CD14-positive monocyte (primary cell): ENCODE results near the gene DTNBP1. TPM values are rescaled to one million over a fixed set of nuclear protein-coding genes. Genes with fewer than 3 reads are reported as not detected.

Experiments used
- DNase-seq, 3 donors: peaks; one replicate each; pipeline ENCODE4 v3.0.0-alpha.2; 2011 to 2022
- H2AFZ ChIP-seq: 2 replicates; pipeline ENCODE4 v1.6.0; 2012; ENCODE audit warnings: mild to moderate bottlenecking, low read depth, low read length, inconsistent platforms; ENCODE audit not compliant: insufficient read depth, poor library complexity, severe bottlenecking
- H3K27ac ChIP-seq, 2 donors: 1 replicate in 1 of 2; 2 replicates in 1 of 2; pipeline ENCODE4 v1.5.1; 2012 to 2013; ENCODE audit warnings: low read length in 2 of 2, control low read depth in 1 of 2, inconsistent platforms in 1 of 2, low read depth in 1 of 2, mild to moderate bottlenecking in 1 of 2
- H3K27me3 ChIP-seq, 2 donors: one replicate each; pipeline versions ENCODE4 v1.6.0 to v1.6.1; 2011 to 2013; ENCODE audit warnings: low read length in 2 of 2; ENCODE audit not compliant: control insufficient read depth in 2 of 2, insufficient read depth in 2 of 2
- H3K36me3 ChIP-seq, 2 donors: replicated peaks in 1 of 2; 1 replicate in 1 of 2; 2 replicates in 1 of 2; pipeline versions ENCODE4 v1.5.1 to v1.6.1; 2012 to 2013; ENCODE audit warnings: low read length in 2 of 2, control low read depth in 1 of 2, inconsistent platforms in 1 of 2, mild to moderate bottlenecking in 1 of 2; ENCODE audit not compliant: insufficient read depth in 2 of 2, control insufficient read depth in 1 of 2
- H3K4me1 ChIP-seq, 2 donors: 1 replicate in 1 of 2; 2 replicates in 1 of 2; pipeline versions ENCODE4 v1.5.1 to v1.6.1; 2012 to 2013; ENCODE audit warnings: low read length in 2 of 2, control low read depth in 1 of 2, inconsistent platforms in 1 of 2, mild to moderate bottlenecking in 1 of 2, moderate library complexity in 1 of 2; ENCODE audit not compliant: insufficient read depth in 2 of 2, control insufficient read depth in 1 of 2
- H3K4me2 ChIP-seq: replicated peaks from 2 replicates; pipeline ENCODE3; 2012; ENCODE audit warnings: low read length, moderate library complexity, mild to moderate bottlenecking; ENCODE audit not compliant: poor library complexity, severe bottlenecking; ENCODE audit errors: extremely low read depth
- H3K4me3 ChIP-seq, 3 experiments: fragments of 200-600 bp in 1 of 3; sonication (generic) in 1 of 3; replicated peaks in 1 of 3; 1 replicate in 2 of 3; 2 replicates in 1 of 3; pipeline ENCODE4 v1.5.1; 2011 to 2013; ENCODE audit warnings: low read length in 3 of 3, mild to moderate bottlenecking in 3 of 3, control low read depth in 2 of 3, low read depth in 2 of 3, inconsistent platforms in 1 of 3, moderate library complexity in 1 of 3
- H3K79me2 ChIP-seq: 2 replicates; pipeline ENCODE4 v1.6.0; 2012; ENCODE audit warnings: mild to moderate bottlenecking, control low read depth, inconsistent platforms, low read length, moderate library complexity; ENCODE audit not compliant: insufficient read depth
- H3K9ac ChIP-seq: 2 replicates; pipeline ENCODE4 v1.6.0; 2017; ENCODE audit warnings: low read length, mild to moderate bottlenecking; ENCODE audit not compliant: insufficient read depth, poor library complexity, severe bottlenecking
- H3K9me3 ChIP-seq, 2 donors: replicated peaks in 1 of 2; 1 replicate in 1 of 2; 2 replicates in 1 of 2; pipeline versions ENCODE4 v1.5.1 to v1.6.1; 2012 to 2013; ENCODE audit warnings: low read length in 2 of 2, control low read depth in 1 of 2; ENCODE audit not compliant: control insufficient read depth in 1 of 2, insufficient read depth in 1 of 2
- H4K20me1 ChIP-seq: 2 replicates; pipeline ENCODE4 v1.6.0; 2012; ENCODE audit warnings: mild to moderate bottlenecking, low read length, control low read depth, moderate library complexity; ENCODE audit not compliant: insufficient read depth
- H3K27ac Mint-ChIP-seq, 7 donors: one replicate each; pipeline ENCODE4 v1.8.0; 2020; ENCODE audit warnings: mild to moderate bottlenecking in 7 of 7, mixed read lengths in 7 of 7, moderate library complexity in 6 of 7, inconsistent platforms in 2 of 7
- H3K27me3 Mint-ChIP-seq, 3 donors: one replicate each; pipeline ENCODE4 v1.8.0; 2021 to 2022; ENCODE audit warnings: low read depth in 3 of 3, mild to moderate bottlenecking in 3 of 3, mixed read lengths in 3 of 3, moderate library complexity in 3 of 3, inconsistent platforms in 1 of 3
- H3K36me3 Mint-ChIP-seq, 2 donors: one replicate each; pipeline ENCODE4 v1.8.0; 2020; ENCODE audit warnings: mixed read lengths in 2 of 2, inconsistent platforms in 1 of 2, mild to moderate bottlenecking in 1 of 2
- H3K4me1 Mint-ChIP-seq: one replicate; pipeline ENCODE4 v1.8.0; 2020; ENCODE audit warnings: mild to moderate bottlenecking, mixed read lengths
- H3K4me3 Mint-ChIP-seq, 2 donors: one replicate each; pipeline ENCODE4 v1.8.0; 2020; ENCODE audit warnings: mild to moderate bottlenecking in 2 of 2, mixed read lengths in 2 of 2, moderate library complexity in 1 of 2
- H3K9me3 Mint-ChIP-seq, 7 donors: one replicate each; pipeline ENCODE4 v1.8.0; 2020 to 2022; ENCODE audit warnings: mixed read lengths in 7 of 7, mild to moderate bottlenecking in 6 of 7, moderate library complexity in 6 of 7, inconsistent platforms in 2 of 7
- WGBS: methylation state at CpG from one replicate; pipeline ENCODE4 v1.1.5; 2013; ENCODE audit warnings: missing lambda C conversion rate; ENCODE audit not compliant: insufficient coverage; 5-methylcytosine and 5-hydroxymethylcytosine counted together
- intact Hi-C, 2 donors: fragments of 100-400 bp; cut with micrococcal nuclease; formaldehyde crosslinking; loops; one replicate each; pipeline versions ENCODE4 v1.15.0 to v1.15.1; 2023
- polyA plus RNA-seq, 3 donors: library from polyadenylated mRNA; depleted of rRNA in 1 of 3; unstranded in 2 of 3; stranded (reverse) in 1 of 3; fragments of 300-500 nt in 2 of 3; fragments of >200 nt in 1 of 3; fragmentation: Illumina TruSeq in 2 of 3; gene quantifications; 1 replicate in 2 of 3; 2 replicates in 1 of 3; pipeline ENCODE4 v1.2.3, GENCODE V29; 2012 to 2021
- TF ChIP-seq, protein P1 (sequence below): fragments of 200-600 bp; IDR thresholded peaks from one replicate; pipeline ENCODE4 v1.8.0; 2022; ENCODE audit warnings: antibody characterized with exemption, mild to moderate bottlenecking

Gene DTNBP1
- polyA plus RNA-seq, 3 donors = 19.7 to 26.9 (median 20.5) TPM

DNA sequence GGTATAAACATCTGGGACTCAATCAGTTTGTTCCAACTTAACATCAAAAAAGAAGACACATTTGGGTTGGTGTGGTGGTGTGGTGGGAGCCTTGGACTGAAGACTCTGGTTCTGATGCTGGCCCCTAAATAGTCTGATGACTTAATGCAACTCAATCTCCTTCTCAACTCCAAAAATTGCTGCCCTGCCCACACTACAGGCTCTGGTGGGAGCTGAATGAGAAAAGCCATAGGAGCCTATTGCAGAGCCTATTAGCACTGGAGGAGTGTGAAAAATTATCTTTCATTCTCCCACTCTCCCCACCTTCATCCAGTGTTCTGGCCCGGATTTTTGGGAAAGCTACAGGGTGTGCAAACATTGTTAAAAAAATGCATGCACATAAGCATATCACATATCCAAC, 56.5 kb downstream of the DTNBP1 start:
- H3K9me3 ChIP-seq = no peaks in the 10 kb centered on the region
- H3K4me2 ChIP-seq = no peak overlapping the region
- intact Hi-C loops = no loop called here
- Mint-ChIP-seq H3K27me3 (no peaks in the 10 kb centered on the region), H3K4me3 (no peak overlapping the region), H3K9me3 (peaks cover 0 to 2% (median 0%) of the 10 kb centered on the region in 7 donors), H3K4me1 (peaks cover 3% of the 10 kb centered on the region), H3K36me3 (peaks cover 46 to 64% of the 10 kb centered on the region in 2 donors), H3K27ac (no peak overlapping the region)
- peaks cover 4% of the 10 kb centered on the region for H4K20me1 ChIP-seq
- no peaks in the 10 kb centered on the region for H3K27me3 ChIP-seq
- no peaks in the 10 kb centered on the region for H3K4me1 ChIP-seq
- H3K27ac ChIP-seq = no peak overlapping the region
- TF ChIP-seq, protein P1, sequence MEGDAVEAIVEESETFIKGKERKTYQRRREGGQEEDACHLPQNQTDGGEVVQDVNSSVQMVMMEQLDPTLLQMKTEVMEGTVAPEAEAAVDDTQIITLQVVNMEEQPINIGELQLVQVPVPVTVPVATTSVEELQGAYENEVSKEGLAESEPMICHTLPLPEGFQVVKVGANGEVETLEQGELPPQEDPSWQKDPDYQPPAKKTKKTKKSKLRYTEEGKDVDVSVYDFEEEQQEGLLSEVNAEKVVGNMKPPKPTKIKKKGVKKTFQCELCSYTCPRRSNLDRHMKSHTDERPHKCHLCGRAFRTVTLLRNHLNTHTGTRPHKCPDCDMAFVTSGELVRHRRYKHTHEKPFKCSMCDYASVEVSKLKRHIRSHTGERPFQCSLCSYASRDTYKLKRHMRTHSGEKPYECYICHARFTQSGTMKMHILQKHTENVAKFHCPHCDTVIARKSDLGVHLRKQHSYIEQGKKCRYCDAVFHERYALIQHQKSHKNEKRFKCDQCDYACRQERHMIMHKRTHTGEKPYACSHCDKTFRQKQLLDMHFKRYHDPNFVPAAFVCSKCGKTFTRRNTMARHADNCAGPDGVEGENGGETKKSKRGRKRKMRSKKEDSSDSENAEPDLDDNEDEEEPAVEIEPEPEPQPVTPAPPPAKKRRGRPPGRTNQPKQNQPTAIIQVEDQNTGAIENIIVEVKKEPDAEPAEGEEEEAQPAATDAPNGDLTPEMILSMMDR = no peak
- no peak overlapping the region for H3K4me3 ChIP-seq
- H3K79me2 ChIP-seq = peaks cover 4% of the 10 kb centered on the region
- no peak overlapping the region for H3K9ac ChIP-seq
- H2AFZ ChIP-seq = no peak overlapping the region
- WGBS = no CpG with 5 or more reads among the region's 1 CpG
- DNase-seq = no peak
- H3K36me3 ChIP-seq = peaks cover 14 to 59% of the 10 kb centered on the region in 2 donors

DNA sequence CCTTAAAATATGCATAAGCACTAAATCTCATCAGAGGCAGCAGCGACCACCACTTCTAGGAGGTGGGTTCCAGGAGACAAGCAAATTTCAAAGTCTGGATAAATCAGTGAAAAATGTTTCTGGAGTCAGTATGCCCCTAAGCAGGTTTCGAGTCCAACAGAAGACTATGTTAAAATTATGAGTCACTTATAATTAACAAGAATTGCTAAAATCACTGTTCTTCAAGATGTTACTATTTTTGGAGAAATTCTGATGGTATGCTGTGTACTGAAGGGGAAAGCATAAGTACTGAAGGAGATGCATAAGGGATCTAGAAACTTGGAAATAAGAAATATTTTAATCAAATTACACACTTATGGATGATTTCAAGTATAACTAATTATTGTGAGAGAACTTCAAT, 58.0 kb downstream of the DTNBP1 start:
- H3K27me3 ChIP-seq = no peaks in the 10 kb centered on the region

More for the DNA sequence above, 58.0 kb downstream of the DTNBP1 start:
- Mint-ChIP-seq H3K27me3 (no peaks in the 10 kb centered on the region), H3K27ac (no peak overlapping the region), H3K4me3 (no peak overlapping the region), H3K36me3 (peaks cover 50 to 66% of the 10 kb centered on the region in 2 donors), H3K4me1 (peaks cover 3% of the 10 kb centered on the region), H3K9me3 (peaks cover 0 to 2% (median 0%) of the 10 kb centered on the region in 7 donors)
- Histone ChIP-seq H3K4me1 (no peaks in the 10 kb centered on the region), H4K20me1 (peaks cover 4% of the 10 kb centered on the region), H3K9ac (no peak overlapping the region), H2AFZ (no peak overlapping the region), H3K27ac (no peak overlapping the region), H3K4me3 (no peak overlapping the region), H3K79me2 (peaks cover 4% of the 10 kb centered on the region), H3K9me3 (no peaks in the 10 kb centered on the region), H3K36me3 (peaks cover 6 to 57% of the 10 kb centered on the region in 2 donors), H3K4me2 (no peak overlapping the region)
- DNase-seq = no peak
- TF ChIP-seq, protein P1 = no peak
- WGBS = no CpG with 5 or more reads among the region's 2 CpGs
- intact Hi-C loops = no loop called here
